Activated CD4-positive, alpha-beta T cell treated with anti-CD3 and anti-CD28 coated beads, Interleukin-2, amount 10 ng/mL, durations not matched to agents 24 days and 14 days (primary cell): ENCODE measurements around the gene LIPC. TPM values are rescaled to one million over a fixed set of nuclear protein-coding genes. Genes with fewer than 3 reads are reported as not detected.

Experiments
- DNase-seq: peaks from one replicate; pipeline ENCODE4 v3.0.0; 2022
- H3K27ac Mint-ChIP-seq: one replicate; pipeline ENCODE4 v1.8.0; 2022; ENCODE audit warnings: mild to moderate bottlenecking, mixed read lengths
- H3K27me3 Mint-ChIP-seq: one replicate; pipeline ENCODE4 v1.8.0; 2022; ENCODE audit warnings: mixed read lengths
- H3K36me3 Mint-ChIP-seq: one replicate; pipeline ENCODE4 v1.8.0; 2022; ENCODE audit warnings: low read depth, mild to moderate bottlenecking, mixed read lengths
- H3K4me1 Mint-ChIP-seq: one replicate; pipeline ENCODE4 v1.8.0; 2021; ENCODE audit warnings: mixed read lengths
- H3K4me3 Mint-ChIP-seq: one replicate; pipeline ENCODE4 v1.8.0; 2022; ENCODE audit warnings: mild to moderate bottlenecking, moderate library complexity, mixed read lengths
- H3K9me3 Mint-ChIP-seq: one replicate; pipeline ENCODE4 v1.8.0; 2021; ENCODE audit warnings: mixed read lengths
- intact Hi-C: fragments of 100-400 bp; cut with micrococcal nuclease; formaldehyde crosslinking; loops from one replicate; pipeline ENCODE4 v1.15.1; 2023
- total RNA-seq: library from RNA; stranded (reverse); gene quantifications from 2 replicates; pipeline ENCODE4 v1.2.3, GENCODE V29; 2022

Gene LIPC
- total RNA-seq, 1 donor from 2014 or later, result 0.93 TPM

DNA sequence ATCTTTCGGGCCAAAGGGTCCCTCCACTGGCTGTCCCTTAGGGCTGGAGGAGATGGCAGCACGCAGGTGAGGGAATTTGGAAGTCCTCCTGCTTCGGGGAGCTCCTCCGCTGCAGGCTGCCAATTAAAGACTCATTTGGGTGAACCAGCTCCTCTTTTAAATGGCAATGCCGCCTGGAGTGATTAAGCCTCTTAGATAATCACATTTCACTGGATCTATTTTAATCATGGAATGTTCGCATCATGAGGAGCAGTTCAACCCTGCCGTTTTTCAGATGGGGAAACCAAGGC lies 117.9 kb downstream of the LIPC start:
- intact Hi-C loops, result loop anchor here (5.0 kb wide), 1 partner anchor 77 kb away; no protein-coding TSS in a partner anchor
- peak overlapping the region; percentile 51 for H3K27ac Mint-ChIP-seq
- H3K4me1 Mint-ChIP-seq, result peaks cover 61% of the 10 kb centered on the region

DNA sequence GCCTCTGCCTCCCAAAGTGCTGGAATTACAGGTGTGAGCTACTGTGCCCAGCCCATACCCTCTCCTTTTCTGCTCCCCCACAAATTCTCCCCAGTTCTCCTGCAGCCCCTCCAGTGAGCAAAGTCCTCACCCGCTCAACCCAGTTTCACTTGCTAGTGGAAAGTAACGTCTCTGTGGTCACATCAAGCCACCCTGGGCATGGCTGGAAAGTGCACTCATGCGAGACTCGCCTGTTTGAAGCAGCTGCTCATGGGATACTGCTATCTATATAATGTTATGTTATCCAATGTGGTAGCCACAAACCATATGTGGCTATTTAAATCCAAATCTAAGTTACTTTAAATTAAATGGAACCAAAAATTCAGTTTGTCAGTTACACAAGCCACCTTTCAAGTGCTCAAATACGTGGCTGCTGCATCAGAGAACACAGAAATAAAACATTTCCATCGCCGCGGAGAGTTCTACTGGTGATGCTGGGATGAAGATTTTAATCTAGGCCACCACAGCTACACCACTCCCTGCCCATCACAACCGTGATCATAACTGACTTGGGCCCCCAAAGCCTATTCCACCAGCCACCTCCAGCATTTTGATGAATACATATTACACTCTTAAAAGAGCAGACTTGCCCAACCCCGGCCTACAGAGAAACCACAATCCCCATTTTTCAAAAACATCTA lies 119.4 kb downstream of the LIPC start:
- Mint-ChIP-seq H3K27ac (peak overlapping the region; percentile 91), H3K36me3 (peaks cover 12% of the 10 kb centered on the region), H3K4me3 (peak overlapping the region; percentile 13), H3K4me1 (peaks cover 48% of the 10 kb centered on the region), H3K9me3 (peaks cover 9% of the 10 kb centered on the region), H3K27me3 (no peaks in the 10 kb centered on the region)
- DNase-seq, result peak; percentile 71
- intact Hi-C loops, result no loop called here

More for the DNA sequence above, 117.9 kb downstream of the LIPC start:
- Mint-ChIP-seq H3K27me3 (no peaks in the 10 kb centered on the region), H3K4me3 (no peak overlapping the region), H3K9me3 (peaks cover 10% of the 10 kb centered on the region), H3K36me3 (peaks cover 14% of the 10 kb centered on the region)
- no peak for DNase-seq

DNA sequence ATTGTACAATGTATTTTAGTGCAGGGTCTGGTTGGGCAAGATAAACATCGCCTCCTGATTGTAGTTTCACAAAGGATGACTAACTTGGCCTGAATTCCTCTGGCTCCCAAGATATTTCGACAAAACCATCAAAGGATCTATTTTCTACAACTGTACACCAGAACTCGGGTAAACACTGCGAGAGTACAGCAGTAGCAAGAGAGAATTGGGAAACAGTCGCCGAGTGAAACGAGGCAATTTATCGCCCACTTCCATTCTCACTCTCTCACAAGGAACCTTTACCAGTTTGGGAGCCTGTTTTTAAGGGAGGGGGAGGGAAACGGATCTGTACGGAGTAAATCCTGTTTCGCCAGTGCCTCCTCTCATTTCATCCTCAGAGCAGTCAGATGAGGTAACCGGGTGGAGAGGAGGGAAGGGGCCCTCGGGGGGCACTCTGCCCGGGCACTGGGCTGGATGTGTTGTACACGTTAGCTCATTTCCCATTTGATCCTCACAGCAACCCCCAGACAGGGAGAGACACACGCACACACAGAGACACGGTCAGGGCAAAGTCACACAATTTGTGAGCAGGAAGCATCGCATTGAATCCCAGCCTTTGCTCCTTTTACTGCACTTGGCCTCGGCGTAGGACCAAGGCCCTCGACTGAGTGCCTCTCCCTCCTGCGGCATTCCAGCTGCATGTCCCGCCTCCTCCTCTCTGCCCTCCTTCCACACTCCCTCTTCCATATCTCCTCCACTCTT lies 120.1 kb downstream of the LIPC start:
- H3K27ac Mint-ChIP-seq, result peak overlapping the region; percentile 91
- no peak for DNase-seq
- intact Hi-C loops, result no loop called here
- H3K4me3 Mint-ChIP-seq, result peak overlapping the region; percentile 13
- H3K9me3 Mint-ChIP-seq, result peaks cover 2% of the 10 kb centered on the region
- H3K36me3 Mint-ChIP-seq, result peaks cover 6% of the 10 kb centered on the region
- peaks cover 41% of the 10 kb centered on the region for H3K4me1 Mint-ChIP-seq
- no peaks in the 10 kb centered on the region for H3K27me3 Mint-ChIP-seq

DNA sequence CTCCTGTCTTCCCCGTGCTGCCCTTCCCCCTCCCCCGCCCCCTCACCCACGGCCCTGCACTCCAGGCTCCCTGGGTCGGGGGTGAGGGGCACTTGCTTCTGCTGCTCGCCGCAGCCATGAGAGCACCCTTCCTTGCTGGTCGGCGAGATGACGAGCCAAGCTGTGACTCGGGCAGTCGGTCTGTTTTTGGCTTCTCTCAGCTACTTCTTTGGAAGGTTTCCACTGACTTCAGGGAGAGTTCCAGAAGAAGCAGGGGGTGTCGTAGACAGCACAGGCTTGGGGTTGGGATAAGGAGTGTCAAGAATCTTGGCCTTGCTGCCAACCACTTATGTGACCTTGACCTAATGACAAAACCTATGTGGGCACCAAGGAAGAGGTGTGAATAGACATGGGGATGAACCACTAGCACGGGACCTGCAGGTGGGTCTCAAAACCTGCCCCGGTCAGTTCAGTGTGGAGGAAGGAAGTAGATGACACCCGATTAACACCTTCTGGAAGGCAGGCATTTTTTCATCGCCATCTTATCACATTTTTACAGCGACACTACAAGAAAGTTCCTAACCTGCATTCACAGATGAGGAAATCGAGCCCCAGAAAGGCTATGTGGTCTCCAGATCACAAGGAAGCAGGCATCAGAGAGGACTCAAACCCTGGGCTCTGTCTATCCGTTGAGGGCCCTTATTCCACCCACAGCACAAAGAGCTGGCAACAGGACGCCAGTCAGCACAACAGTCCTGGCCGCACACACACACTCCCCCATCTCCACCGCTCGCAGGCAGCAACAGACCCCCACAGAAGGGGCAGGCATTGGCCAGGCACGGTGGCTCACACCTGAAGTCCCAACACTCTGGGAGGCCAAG lies 120.9 kb downstream of the LIPC start:
- Mint-ChIP-seq H3K27ac (peak overlapping the region; percentile 91), H3K4me3 (no peak overlapping the region), H3K36me3 (peaks cover 6% of the 10 kb centered on the region)

DNA sequence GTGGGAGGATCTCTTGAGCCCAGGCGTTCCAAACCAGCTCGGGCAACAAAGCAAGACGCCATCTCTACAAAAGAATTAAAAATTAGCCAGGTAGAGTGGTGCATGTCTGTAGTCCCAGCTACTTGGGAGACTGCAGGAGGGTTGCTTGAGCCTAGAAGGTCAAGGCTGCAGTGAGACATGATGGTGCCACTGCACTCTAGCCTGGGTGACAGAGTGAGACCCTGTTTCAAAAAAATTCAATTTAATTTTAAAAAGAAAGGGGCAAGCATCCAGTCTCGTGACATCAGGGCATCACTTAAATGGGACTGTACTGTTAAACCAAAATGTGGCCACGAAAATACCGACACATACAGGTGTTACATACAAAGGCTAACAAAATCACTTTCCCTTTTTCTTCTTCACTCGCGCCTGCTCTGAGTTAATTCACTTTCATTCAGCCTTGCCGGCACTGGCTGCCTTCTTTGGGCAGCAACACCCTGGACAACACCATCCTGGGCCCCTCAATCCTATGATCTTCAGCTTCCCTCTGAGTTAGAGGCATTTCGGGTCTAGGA lies 121.7 kb downstream of the LIPC start:
- Mint-ChIP-seq H3K9me3 (no peaks in the 10 kb centered on the region), H3K27ac (no peak overlapping the region)
- intact Hi-C loops, result no loop called here

More for the DNA sequence above, 120.9 kb downstream of the LIPC start:
- intact Hi-C loops, result no loop called here
- DNase-seq, result no peak
- H3K9me3 Mint-ChIP-seq, result no peaks in the 10 kb centered on the region
- no peaks in the 10 kb centered on the region for H3K27me3 Mint-ChIP-seq
- peaks cover 38% of the 10 kb centered on the region for H3K4me1 Mint-ChIP-seq

DNA sequence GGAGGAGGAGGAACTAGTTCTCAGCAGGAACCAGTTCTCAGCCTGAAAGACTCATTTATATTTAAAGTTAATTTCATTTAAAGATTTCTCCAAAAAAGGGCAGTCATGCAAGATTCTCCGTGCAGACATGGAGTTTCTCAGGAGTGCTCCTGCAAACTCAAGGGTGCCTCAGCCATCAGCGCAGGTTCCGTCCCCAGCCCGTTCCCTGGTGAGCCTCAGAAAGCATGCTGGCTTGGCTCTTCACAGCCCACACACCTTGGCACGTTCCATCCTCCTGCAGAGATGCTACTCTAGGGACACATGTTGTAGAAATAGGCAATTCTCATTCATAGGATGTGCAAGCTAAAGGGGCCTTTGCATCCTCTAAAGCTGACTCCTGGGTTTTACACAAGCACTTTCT lies 123.0 kb downstream of the LIPC start:
- peaks cover 33% of the 10 kb centered on the region for H3K4me1 Mint-ChIP-seq
- no peak overlapping the region for H3K4me3 Mint-ChIP-seq
- H3K36me3 Mint-ChIP-seq, result peaks cover 6% of the 10 kb centered on the region
- intact Hi-C loops, result no loop called here
- DNase-seq, result no peak
- H3K9me3 Mint-ChIP-seq, result peaks cover 3% of the 10 kb centered on the region
- no peak overlapping the region for H3K27ac Mint-ChIP-seq
- H3K27me3 Mint-ChIP-seq, result no peaks in the 10 kb centered on the region

More for the DNA sequence above, 121.7 kb downstream of the LIPC start:
- no peak for DNase-seq
- Mint-ChIP-seq H3K36me3 (peaks cover 6% of the 10 kb centered on the region), H3K4me1 (peaks cover 33% of the 10 kb centered on the region), H3K4me3 (no peak overlapping the region), H3K27me3 (no peaks in the 10 kb centered on the region)

DNA sequence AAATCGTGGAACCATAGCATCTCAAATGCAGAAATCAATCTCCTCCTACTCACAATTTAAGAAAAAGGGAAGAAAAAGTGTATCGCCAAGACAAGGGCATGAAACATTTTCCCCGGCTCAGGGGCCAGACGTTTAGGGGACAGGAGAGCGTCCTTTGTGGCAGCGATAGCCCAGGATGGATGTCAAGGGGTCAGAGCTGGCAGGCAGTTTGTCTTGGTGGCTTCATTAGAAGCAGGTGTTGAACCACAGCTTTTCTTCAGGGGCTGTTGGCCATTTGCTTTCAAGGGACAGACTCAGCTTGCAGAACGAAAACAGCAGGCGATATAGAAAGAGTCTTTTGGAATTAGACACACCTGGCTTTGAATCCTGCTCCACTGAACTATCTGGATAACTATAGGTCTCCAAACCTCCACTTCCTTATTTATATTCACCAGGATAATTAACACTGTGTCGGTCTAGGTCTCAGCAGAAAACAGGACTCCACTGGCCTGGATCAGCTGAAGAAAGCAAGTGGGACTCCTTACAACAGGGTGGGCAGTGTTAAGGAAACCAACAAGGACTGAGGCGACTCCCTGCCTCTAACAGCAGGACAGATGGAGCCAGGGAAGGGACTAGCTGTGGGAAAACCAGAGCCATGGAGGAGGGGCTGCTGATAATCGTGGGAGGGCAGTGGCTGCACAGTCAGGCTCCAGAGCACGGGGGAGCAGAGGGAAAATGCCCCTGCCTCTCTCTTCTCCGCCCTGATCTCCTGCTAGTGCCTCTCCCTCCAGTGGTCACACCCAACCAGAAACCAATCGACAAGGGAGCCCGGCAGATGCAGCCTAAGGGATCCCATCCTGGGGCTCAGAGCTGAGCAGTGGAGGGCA lies 123.6 kb downstream of the LIPC start:
- peaks cover 28% of the 10 kb centered on the region for H3K4me1 Mint-ChIP-seq
- H3K36me3 Mint-ChIP-seq, result peaks cover 6% of the 10 kb centered on the region
- DNase-seq, result no peak
- peaks cover 3% of the 10 kb centered on the region for H3K9me3 Mint-ChIP-seq
- no peak overlapping the region for H3K4me3 Mint-ChIP-seq
- H3K27me3 Mint-ChIP-seq, result no peaks in the 10 kb centered on the region
- intact Hi-C loops, result no loop called here
- no peak overlapping the region for H3K27ac Mint-ChIP-seq

DNA sequence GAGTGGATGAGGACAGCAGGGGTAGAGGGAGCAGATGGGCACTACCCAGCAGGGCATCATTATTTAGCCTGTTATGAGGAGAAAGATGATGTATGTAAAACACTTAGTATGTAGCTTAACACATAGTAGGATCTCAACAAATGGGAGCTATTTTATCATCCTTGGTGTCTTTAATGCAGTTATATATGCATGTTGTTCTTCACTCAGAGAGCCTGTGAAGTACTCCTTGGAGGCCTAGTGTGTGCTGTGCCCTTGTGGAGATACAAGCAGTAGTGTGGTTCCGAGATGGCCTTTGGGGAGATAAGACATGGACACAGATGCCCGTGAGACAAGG lies 124.2 kb downstream of the LIPC start:
- intact Hi-C loops, result no loop called here
- H3K9me3 Mint-ChIP-seq, result peaks cover 3% of the 10 kb centered on the region

DNA sequence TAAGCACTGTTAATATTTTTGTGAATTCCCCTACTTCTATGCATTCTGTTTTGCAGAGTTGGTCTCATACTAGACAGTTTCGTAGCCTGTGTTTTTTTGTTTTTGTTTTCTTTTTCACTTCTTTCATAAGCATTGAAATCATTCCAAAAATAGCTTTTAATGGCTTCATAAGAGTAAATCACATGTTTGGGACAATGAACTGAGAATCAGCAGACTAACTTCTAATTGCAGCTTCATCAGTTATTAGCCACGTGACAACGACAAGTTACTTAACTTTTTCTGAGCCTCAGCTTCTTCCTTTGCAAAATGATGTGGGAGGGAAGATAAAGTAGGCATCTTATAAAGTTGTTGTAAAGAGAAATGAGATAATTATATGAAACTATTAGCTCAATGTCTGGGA lies 124.8 kb downstream of the LIPC start:
- Mint-ChIP-seq H3K27ac (no peak overlapping the region), H3K4me3 (no peak overlapping the region), H3K4me1 (peaks cover 19% of the 10 kb centered on the region), H3K9me3 (peaks cover 3% of the 10 kb centered on the region), H3K27me3 (no peaks in the 10 kb centered on the region), H3K36me3 (peaks cover 4% of the 10 kb centered on the region)
- intact Hi-C loops, result no loop called here
- no peak for DNase-seq

More for the DNA sequence above, 124.2 kb downstream of the LIPC start:
- DNase-seq, result no peak
- peaks cover 6% of the 10 kb centered on the region for H3K36me3 Mint-ChIP-seq
- no peak overlapping the region for H3K27ac Mint-ChIP-seq
- H3K27me3 Mint-ChIP-seq, result no peaks in the 10 kb centered on the region
- peaks cover 24% of the 10 kb centered on the region for H3K4me1 Mint-ChIP-seq
- no peak overlapping the region for H3K4me3 Mint-ChIP-seq

DNA sequence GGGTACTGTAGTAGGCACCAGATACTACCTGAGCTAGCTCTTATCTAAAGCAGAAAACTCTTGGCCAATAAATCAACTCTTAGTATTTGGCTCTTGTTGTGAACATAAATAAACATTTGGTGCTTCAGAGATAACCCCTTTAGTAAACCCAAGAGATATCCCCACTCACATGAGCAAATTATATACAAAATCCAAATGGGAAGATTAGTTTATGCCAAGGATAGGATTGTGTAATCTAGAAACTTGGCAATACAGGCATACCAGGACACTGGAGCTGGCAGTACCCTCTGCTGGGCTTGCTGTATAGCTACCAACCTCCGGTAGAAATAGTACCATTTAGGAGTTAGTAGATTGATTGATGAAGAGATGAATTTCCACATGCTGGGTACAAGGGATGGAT lies 127.0 kb downstream of the LIPC start:
- Mint-ChIP-seq H3K27me3 (peaks cover 1% of the 10 kb centered on the region), H3K9me3 (peaks cover 3% of the 10 kb centered on the region), H3K4me1 (peaks cover 2% of the 10 kb centered on the region), H3K27ac (no peak overlapping the region), H3K36me3 (peaks cover 2% of the 10 kb centered on the region), H3K4me3 (no peak overlapping the region)
- no peak for DNase-seq
- intact Hi-C loops, result no loop called here

DNA sequence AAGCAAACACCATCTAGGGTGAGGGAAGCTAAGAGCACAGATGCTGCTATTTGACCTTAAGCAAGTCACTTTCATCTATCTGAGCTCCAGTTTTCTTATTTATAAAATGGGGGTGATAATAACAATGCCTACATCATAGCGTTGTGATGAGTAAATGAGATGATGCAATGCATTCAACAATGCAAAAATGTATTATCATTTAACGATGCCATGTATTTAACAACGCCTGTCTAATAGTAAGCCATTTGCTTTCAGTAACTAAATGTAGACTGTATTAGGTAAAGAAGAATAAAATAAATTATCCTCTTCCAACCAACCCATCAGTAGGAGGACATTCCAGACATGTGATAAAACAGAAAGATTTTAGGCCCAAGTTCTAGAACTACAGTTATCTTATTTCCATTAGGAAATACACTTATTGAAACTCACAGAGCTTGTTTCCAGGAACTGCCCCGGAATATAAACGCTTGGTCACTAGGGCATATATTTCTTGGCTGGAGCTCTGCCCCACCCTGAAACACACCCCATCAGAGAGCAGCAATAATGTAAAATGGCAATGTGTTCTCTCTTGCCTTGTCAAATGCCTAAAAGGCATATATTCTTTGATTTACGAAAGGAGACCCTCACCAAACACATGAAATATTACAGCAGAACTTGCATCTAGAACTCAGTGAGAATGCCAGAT lies 128.3 kb downstream of the LIPC start:
- H3K36me3 Mint-ChIP-seq, result peaks cover 2% of the 10 kb centered on the region
- H3K27me3 Mint-ChIP-seq, result peaks cover 1% of the 10 kb centered on the region
- no peak overlapping the region for H3K27ac Mint-ChIP-seq
- intact Hi-C loops, result no loop called here
- H3K9me3 Mint-ChIP-seq, result peaks cover 3% of the 10 kb centered on the region
- peaks cover 2% of the 10 kb centered on the region for H3K4me1 Mint-ChIP-seq
- H3K4me3 Mint-ChIP-seq, result no peak overlapping the region
- no peak for DNase-seq

DNA sequence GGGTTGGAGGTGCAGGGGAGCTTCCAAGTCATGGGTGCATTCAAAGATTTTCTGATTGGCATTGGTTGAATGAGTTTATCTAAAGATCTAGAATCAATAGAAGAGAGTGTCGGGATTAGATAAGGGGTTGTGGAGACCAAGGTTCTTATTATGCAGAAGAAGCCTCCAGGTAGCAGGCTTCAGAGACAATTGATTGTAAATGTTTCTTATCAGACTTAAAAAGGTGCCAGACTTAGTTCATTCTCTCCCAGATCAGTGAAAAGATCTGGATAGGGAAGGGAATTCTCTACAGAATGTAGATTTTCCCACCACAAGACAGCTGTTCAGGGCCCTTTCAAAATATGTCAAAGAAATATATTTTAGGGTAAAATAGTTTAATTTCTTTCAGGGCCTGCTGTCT lies 129.5 kb downstream of the LIPC start:
- no peak for DNase-seq
- Mint-ChIP-seq H3K4me1 (no peaks in the 10 kb centered on the region), H3K4me3 (no peak overlapping the region), H3K36me3 (peaks cover 2% of the 10 kb centered on the region), H3K27me3 (peaks cover 1% of the 10 kb centered on the region), H3K27ac (no peak overlapping the region), H3K9me3 (peaks cover 5% of the 10 kb centered on the region)
- intact Hi-C loops, result no loop called here

DNA sequence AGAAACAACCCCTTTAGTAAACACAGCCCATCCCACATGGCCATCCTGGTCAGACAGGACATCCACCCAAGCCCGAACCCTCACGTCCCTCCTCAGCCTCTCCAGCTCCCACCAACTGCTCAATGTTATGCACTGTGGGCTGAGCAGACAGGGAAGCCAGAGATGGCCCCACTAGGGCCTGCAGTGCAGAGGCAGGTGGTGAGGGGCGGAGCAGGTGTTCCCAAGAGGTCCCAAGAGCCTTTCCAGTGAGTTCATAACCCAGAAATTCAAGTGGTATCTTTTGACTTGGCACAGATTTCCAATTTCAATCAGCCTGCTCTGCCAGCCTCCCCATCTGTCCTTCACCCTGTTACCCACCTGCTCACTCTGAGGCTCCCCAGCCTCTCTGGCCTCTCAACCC lies 130.3 kb downstream of the LIPC start:
- Mint-ChIP-seq H3K9me3 (peaks cover 8% of the 10 kb centered on the region), H3K27me3 (peaks cover 1% of the 10 kb centered on the region), H3K4me3 (no peak overlapping the region), H3K27ac (no peak overlapping the region), H3K36me3 (peaks cover 2% of the 10 kb centered on the region), H3K4me1 (no peaks in the 10 kb centered on the region)
- no peak for DNase-seq
- intact Hi-C loops, result no loop called here
